Measurements from ENCODE around the gene ITGB3. TPM values are rescaled to one million over a fixed set of nuclear protein-coding genes. Genes with fewer than 3 reads are reported as not detected.

The ITGB3 gene
- total RNA-seq, 1 donor from 2014 or later: 174 TPM

GRCh38 chr17:47208744-47209488 is 44.7 kb upstream of the ITGB3 start, which contains the start of gene MYL4:
Gene MYL4 (plus strand): TSS chr17:47209348. CDS start chr17:47209423, 75 bp downstream.
- no peaks in the 10 kb centered on the region for H3K27me3 ChIP-seq (ENCODE audit: control insufficient read depth, insufficient read depth, low read length)
- DNase-seq (ENCODE audit: low read depth): no peak
- no peaks in the 10 kb centered on the region for H3K36me3 ChIP-seq (ENCODE audit: control insufficient read depth, insufficient read depth, low read length)
- no peak for TF ChIP-seq CTCF (IDR thresholded peaks at IDR 0.05; ENCODE audit: insufficient read depth, low read length, poor library complexity, severe bottlenecking)
- no peak within 1 kb of the TSS for H3K4me3 ChIP-seq (ENCODE audit: low read depth, low read length)

- DNase-seq (ENCODE audit: low read depth): no peak
- no peaks in the 10 kb centered on the region for H3K27me3 ChIP-seq (ENCODE audit: control insufficient read depth, insufficient read depth, low read length)
- TF ChIP-seq CTCF (IDR thresholded peaks at IDR 0.05; ENCODE audit: insufficient read depth, low read length, poor library complexity, severe bottlenecking): no peak
- H3K4me3 ChIP-seq (ENCODE audit: low read depth, low read length): no peak overlapping the region
- no peaks in the 10 kb centered on the region for H3K36me3 ChIP-seq (ENCODE audit: control insufficient read depth, insufficient read depth, low read length)
Observed at GRCh38 chr17:47209499-47209898, 44.1 kb upstream of the ITGB3 start.

GRCh38 chr17:47210105-47210504 is 43.5 kb upstream of the ITGB3 start:
- no peak overlapping the region for H3K4me3 ChIP-seq (ENCODE audit: low read depth, low read length)
- DNase-seq (ENCODE audit: low read depth): no peak
- H3K36me3 ChIP-seq (ENCODE audit: control insufficient read depth, insufficient read depth, low read length): no peaks in the 10 kb centered on the region
- TF ChIP-seq CTCF (IDR thresholded peaks at IDR 0.05; ENCODE audit: insufficient read depth, low read length, poor library complexity, severe bottlenecking): no peak
- no peaks in the 10 kb centered on the region for H3K27me3 ChIP-seq (ENCODE audit: control insufficient read depth, insufficient read depth, low read length)

- Histone ChIP-seq H3K4me3 (ENCODE audit: low read depth, low read length) (no peak overlapping the region), H3K27me3 (ENCODE audit: control insufficient read depth, insufficient read depth, low read length) (no peaks in the 10 kb centered on the region), H3K36me3 (ENCODE audit: control insufficient read depth, insufficient read depth, low read length) (no peaks in the 10 kb centered on the region)
- no peak for DNase-seq (ENCODE audit: low read depth)
- TF ChIP-seq CTCF (IDR thresholded peaks at IDR 0.05; ENCODE audit: insufficient read depth, low read length, poor library complexity, severe bottlenecking): no peak
Observed at GRCh38 chr17:47210779-47211178, 42.8 kb upstream of the ITGB3 start.

GRCh38 chr17:47212458-47212857 is 41.2 kb upstream of the ITGB3 start:
- TF ChIP-seq CTCF (IDR thresholded peaks at IDR 0.05; ENCODE audit: insufficient read depth, low read length, poor library complexity, severe bottlenecking): no peak
- no peaks in the 10 kb centered on the region for H3K36me3 ChIP-seq (ENCODE audit: control insufficient read depth, insufficient read depth, low read length)
- H3K4me3 ChIP-seq (ENCODE audit: low read depth, low read length): no peak overlapping the region
- DNase-seq (ENCODE audit: low read depth): no peak
- H3K27me3 ChIP-seq (ENCODE audit: control insufficient read depth, insufficient read depth, low read length): no peaks in the 10 kb centered on the region

GRCh38 chr17:47213540-47213939 is 40.1 kb upstream of the ITGB3 start:
- DNase-seq (ENCODE audit: low read depth): no peak
- H3K27me3 ChIP-seq (ENCODE audit: control insufficient read depth, insufficient read depth, low read length): no peaks in the 10 kb centered on the region
- H3K4me3 ChIP-seq (ENCODE audit: low read depth, low read length): no peak overlapping the region
- H3K36me3 ChIP-seq (ENCODE audit: control insufficient read depth, insufficient read depth, low read length): no peaks in the 10 kb centered on the region
- TF ChIP-seq CTCF (IDR thresholded peaks at IDR 0.05; ENCODE audit: insufficient read depth, low read length, poor library complexity, severe bottlenecking): no peak

All from kidney epithelial cell (primary cell).